BLaER1 (cell line): ENCODE results near the gene SLC5A6.
A peak's percentile ranks its signal among the peaks of the same experiment; 100 is the strongest.
"Not testable (repeated sequence)": the region's sequence is repeated elsewhere in the genome, so short reads cannot be mapped to it uniquely, and the experiment has no call there.

ENCODE experiments used
- H3K27ac ChIP-seq: shearing (Covaris generic); formaldehyde crosslinking; 2 replicates; pipeline ENCODE4 v1.8.1; 2022
- H3K27me3 ChIP-seq: shearing (Covaris generic); formaldehyde crosslinking; 2 replicates; pipeline ENCODE4 v1.8.1; 2022
- H3K36me3 ChIP-seq: shearing (Covaris generic); formaldehyde crosslinking; 2 replicates; pipeline ENCODE4 v1.8.1; 2022
- H3K4me1 ChIP-seq: shearing (Covaris generic); formaldehyde crosslinking; 2 replicates; pipeline ENCODE4 v1.8.1; 2022
- H3K4me2 ChIP-seq: shearing (Covaris generic); formaldehyde crosslinking; 2 replicates; pipeline ENCODE4 v1.8.1; 2022
- H3K4me3 ChIP-seq: shearing (Covaris generic); formaldehyde crosslinking; 2 replicates; pipeline ENCODE4 v1.8.1; 2022
- H3K9ac ChIP-seq: shearing (Covaris generic); formaldehyde crosslinking; 2 replicates; pipeline ENCODE4 v1.8.1; 2022
- H3K9me3 ChIP-seq: shearing (Covaris generic); formaldehyde crosslinking; 2 replicates; pipeline ENCODE4 v1.8.1; 2022
- H4K20me1 ChIP-seq: shearing (Covaris generic); formaldehyde crosslinking; 2 replicates; pipeline ENCODE4 v1.8.1; 2022
- Cebpa-rat ChIP-seq: shearing (Covaris generic); IDR thresholded peaks from 2 replicates; pipeline ENCODE4 v1.8.1; 2022

The SLC5A6 gene

DNA sequence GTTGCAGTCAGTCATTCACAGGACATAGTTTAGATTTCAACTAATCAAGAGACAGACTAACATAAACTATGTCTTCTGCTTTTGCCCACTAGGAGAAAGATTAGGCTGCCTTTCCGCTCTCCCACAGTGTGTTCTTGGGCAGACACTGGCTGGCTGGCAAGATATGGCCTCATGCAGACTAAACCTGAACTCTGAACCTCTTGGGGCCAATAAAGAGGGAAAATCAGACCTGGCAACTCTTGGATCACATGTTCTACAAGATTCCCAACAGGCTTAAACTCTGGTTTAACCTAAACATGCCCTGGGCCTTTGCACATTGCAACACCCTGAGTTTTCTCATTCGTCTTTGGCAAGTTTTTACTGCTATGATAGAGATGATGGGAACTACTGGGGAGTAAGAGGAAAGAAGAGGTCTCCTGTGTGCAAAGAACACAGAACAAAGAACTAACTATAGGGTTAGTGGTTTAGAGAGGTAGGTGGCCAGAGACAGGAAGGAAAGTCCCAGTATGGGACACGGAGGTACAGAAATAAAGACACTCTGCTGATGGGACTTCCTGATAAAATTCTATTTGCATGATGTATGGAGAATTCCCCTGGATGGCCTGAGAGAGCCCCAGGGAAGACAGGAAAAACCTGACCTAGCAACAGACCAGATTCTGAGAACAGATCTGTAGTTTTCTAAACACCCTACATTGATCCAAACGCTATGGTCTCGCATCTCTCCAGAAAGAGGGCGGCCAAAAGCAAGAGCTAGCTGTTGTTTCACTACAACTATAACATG is 2.3 kb downstream of the SLC5A6 start:
- H3K36me3 ChIP-seq: peaks cover 51% of the 10 kb centered on the region

DNA sequence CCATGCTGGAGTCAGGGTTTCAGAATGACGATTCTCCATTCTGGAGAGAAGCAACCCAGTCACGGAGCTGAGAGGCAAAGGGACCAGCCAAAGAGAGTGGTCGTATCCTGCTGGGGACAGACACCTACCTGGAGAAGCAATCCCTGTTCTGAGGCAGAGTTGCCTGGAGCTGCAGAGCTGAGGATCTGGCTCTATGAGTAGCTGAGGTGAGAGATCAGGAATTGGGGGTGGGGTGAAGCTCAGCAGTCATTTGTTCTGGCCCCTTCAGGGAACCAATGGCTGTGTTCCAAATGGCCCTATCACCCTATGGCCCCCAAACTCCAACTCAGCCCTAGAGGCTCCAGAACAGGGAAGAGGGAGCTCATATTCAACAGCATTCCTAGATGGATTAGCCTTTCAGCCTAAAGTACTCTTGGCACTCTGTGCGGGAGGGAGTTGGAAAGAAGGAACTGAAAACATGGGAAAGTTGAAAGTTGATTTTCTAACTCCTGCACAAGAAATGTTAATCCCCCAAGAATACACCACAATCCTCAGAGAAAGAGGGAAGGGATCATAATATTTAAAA is 3.5 kb downstream of the SLC5A6 start:
- Histone ChIP-seq H3K4me1 (peaks cover 44% of the 10 kb centered on the region), H3K36me3 (peaks cover 62% of the 10 kb centered on the region), H3K9ac (no peak overlapping the region), H3K4me2 (peak overlapping the region; percentile 94; the same call in 1 of the 2 replicates), H3K9me3 (no peaks in the 10 kb centered on the region), H3K27me3 (no peaks in the 10 kb centered on the region), H4K20me1 (peaks cover 13% of the 10 kb centered on the region; the same call in 1 of the 2 replicates), H3K4me3 (no peak overlapping the region), H3K27ac (no peak overlapping the region)
- no peak for TF ChIP-seq Cebpa-rat

More for the DNA sequence above, 2.3 kb downstream of the SLC5A6 start:
- TF ChIP-seq Cebpa-rat: no peak
- H3K4me1 ChIP-seq: peaks cover 47% of the 10 kb centered on the region
- 0 out of 2 replicates have a peak, but pooled peaks cover 10% of the 10 kb centered on the region for H4K20me1 ChIP-seq
- H3K27me3 ChIP-seq: no peaks in the 10 kb centered on the region
- peak overlapping the region; percentile 26; the same call in 1 of the 2 replicates for H3K4me3 ChIP-seq
- peak overlapping the region; percentile 52 for H3K27ac ChIP-seq
- peak overlapping the region; percentile 94 for H3K4me2 ChIP-seq
- H3K9me3 ChIP-seq: no peaks in the 10 kb centered on the region
- H3K9ac ChIP-seq: peak overlapping the region; percentile 45; the same call in 1 of the 2 replicates

DNA sequence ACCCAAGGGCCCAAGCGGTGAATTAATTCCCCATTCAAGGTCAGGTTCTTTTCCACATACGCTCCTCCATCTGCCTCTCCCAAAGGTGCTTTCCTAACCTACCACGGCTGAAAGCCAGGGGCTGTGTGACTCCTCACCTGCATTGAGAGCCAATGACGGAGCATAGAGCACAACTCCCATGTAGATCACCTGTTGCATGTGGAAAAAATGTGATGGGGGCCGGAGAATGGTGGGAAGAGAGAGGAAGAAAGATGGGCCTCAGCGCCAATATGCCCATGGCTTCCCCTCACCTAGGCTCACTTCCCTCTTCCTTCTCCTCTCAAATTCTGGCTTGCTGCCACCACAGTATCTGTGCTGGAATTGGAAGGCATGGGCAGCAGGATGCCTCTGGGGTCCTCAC is 5.7 kb downstream of the SLC5A6 start:
- Histone ChIP-seq H3K27ac (no peak overlapping the region), H3K9me3 (no peaks in the 10 kb centered on the region), H3K4me1 (peaks cover 36% of the 10 kb centered on the region), H4K20me1 (peaks cover 15% of the 10 kb centered on the region; the same call in 1 of the 2 replicates), H3K36me3 (peaks cover 84% of the 10 kb centered on the region), H3K4me2 (no peak overlapping the region), H3K9ac (no peak overlapping the region), H3K4me3 (no peak overlapping the region), H3K27me3 (no peaks in the 10 kb centered on the region)
- no peak for TF ChIP-seq Cebpa-rat

DNA sequence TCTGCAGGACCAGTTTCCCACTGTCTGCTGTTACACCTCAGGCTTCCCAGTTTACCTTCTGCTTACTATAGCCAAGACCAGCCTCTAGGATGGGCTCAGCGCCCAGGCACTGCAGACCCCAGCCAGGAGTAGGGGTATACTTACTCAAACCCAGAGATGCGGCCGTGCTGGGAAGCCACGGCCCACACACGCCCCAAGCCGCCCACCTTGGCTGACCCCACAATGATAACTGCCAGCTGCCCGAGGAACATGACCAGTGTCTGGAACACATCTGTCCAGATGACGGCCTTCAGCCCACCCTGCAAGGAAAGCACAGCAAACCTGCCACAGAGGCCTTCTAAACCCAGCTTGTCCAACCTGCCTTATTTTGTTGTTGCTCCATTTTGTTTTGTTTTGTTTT is 6.9 kb downstream of the SLC5A6 start:
- H3K9me3 ChIP-seq: no peaks in the 10 kb centered on the region
- H3K4me2 ChIP-seq: no peak overlapping the region
- no peak overlapping the region for H3K9ac ChIP-seq
- peaks cover 94% of the 10 kb centered on the region for H3K36me3 ChIP-seq
- H3K4me1 ChIP-seq: peaks cover 25% of the 10 kb centered on the region
- H3K27ac ChIP-seq: no peak overlapping the region
- H3K27me3 ChIP-seq: no peaks in the 10 kb centered on the region
- H3K4me3 ChIP-seq: no peak overlapping the region
- TF ChIP-seq Cebpa-rat: no peak
- H4K20me1 ChIP-seq: peaks cover 15% of the 10 kb centered on the region; the same call in 1 of the 2 replicates

DNA sequence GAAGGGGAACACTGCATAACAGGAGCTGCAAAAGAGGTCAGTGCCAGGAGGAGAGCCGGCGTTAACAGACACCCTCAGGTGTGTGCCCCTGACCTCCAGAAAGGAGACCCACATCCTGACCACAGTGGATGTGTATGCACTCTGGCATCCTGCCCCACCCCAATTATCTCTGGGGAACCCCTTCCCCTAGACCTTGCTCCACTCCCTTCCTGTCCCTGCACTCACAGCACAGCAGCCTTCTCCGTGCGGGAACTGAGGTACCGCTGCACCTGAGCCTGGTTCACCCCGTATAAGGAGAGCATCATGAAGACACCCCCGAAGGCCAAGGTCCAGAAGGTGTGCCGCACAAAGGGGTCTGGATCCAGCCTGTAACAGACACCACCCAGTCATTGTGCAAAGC is 7.5 kb downstream of the SLC5A6 start:
- Histone ChIP-seq H3K9me3 (no peaks in the 10 kb centered on the region), H3K27me3 (no peaks in the 10 kb centered on the region), H3K9ac (no peak overlapping the region), H3K4me3 (no peak overlapping the region), H3K36me3 (peaks cover 99% of the 10 kb centered on the region), H3K4me1 (peaks cover 19% of the 10 kb centered on the region), H3K27ac (no peak overlapping the region), H4K20me1 (peaks cover 15% of the 10 kb centered on the region; the same call in 1 of the 2 replicates), H3K4me2 (no peak overlapping the region)
- TF ChIP-seq Cebpa-rat: no peak

DNA sequence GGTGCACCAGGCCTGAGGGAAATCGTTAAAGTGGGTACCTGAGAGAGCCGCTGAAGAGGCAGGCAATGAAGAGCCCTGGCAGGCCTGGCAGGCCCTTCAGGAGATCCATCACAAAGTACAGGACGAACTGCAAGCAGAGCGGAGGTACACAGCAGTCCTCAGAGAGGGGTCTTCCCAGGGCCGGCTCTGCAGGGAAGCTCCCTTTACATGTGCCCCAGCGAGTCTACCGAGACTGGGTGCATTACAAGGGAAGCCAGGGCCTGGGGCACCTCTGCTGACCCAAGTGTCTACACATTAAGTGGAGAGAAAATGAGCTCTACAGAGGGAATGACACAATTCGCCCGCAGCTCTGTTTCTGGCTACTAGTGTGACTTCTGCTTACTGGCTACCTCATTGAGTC is 8.3 kb downstream of the SLC5A6 start:
- Histone ChIP-seq H3K9me3 (no peaks in the 10 kb centered on the region), H3K27ac (no peak overlapping the region), H3K4me1 (peaks cover 10% of the 10 kb centered on the region; the same call in 1 of the 2 replicates), H3K4me2 (no peak overlapping the region), H3K36me3 (peaks cover 99% of the 10 kb centered on the region), H3K4me3 (no peak overlapping the region), H4K20me1 (peaks cover 15% of the 10 kb centered on the region; the same call in 1 of the 2 replicates), H3K27me3 (no peaks in the 10 kb centered on the region), H3K9ac (no peak overlapping the region)
- TF ChIP-seq Cebpa-rat: no peak

DNA sequence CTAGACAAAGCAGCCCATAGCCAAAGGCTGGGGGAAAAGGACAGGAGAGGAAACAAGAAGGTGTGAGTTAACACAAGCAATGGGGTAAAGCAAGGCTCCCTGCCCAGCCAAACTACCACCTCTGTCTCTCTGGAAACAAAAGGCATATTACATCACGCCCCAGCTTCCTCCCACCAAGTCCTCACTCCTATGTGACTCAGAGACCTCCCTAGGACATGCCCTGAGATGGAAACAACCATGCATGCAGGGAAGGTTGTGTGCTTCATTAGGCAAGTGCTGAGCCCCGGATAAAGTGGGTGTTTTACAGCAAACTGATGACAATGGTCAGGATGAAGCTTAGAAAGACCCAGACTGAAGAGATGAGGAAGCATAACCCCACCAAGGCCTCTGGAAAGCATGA is 9.2 kb downstream of the SLC5A6 start:
- Histone ChIP-seq H3K4me3 (no peak overlapping the region), H3K27ac (no peak overlapping the region), H3K9ac (no peak overlapping the region), H4K20me1 (peaks cover 7% of the 10 kb centered on the region; the same call in 1 of the 2 replicates), H3K9me3 (no peaks in the 10 kb centered on the region), H3K4me2 (no peak overlapping the region), H3K4me1 (0 out of 2 replicates have a peak, but pooled peaks cover 1% of the 10 kb centered on the region), H3K36me3 (peaks cover 92% of the 10 kb centered on the region), H3K27me3 (no peaks in the 10 kb centered on the region)
- TF ChIP-seq Cebpa-rat: no peak

DNA sequence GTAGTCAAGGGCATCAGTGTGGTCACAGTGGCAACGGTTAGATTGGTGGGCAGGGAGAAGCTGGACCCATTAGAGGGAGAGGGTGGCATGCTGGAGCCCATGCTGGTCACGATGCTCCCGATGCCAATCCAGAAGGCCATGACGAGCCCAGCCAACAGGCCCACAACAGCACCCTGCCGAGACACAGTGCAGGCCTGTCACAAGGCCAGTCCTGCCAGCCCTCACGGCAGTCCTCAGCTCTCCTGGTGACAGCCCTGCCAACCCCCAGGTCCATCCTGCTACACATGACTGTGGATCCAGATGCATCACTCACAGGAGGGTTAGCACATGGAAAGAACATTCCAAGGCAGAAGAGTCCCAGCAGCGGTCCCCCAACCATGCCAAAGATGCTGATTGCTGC is 10.4 kb downstream of the SLC5A6 start:
- no peak overlapping the region for H3K27ac ChIP-seq
- H3K4me2 ChIP-seq: no peak overlapping the region
- H4K20me1 ChIP-seq: peaks cover 5% of the 10 kb centered on the region; the same call in 1 of the 2 replicates
- H3K36me3 ChIP-seq: peaks cover 80% of the 10 kb centered on the region
- TF ChIP-seq Cebpa-rat: no peak
- no peaks in the 10 kb centered on the region for H3K4me1 ChIP-seq
- no peak overlapping the region for H3K9ac ChIP-seq
- H3K9me3 ChIP-seq: no peaks in the 10 kb centered on the region
- no peak overlapping the region for H3K4me3 ChIP-seq
- no peaks in the 10 kb centered on the region for H3K27me3 ChIP-seq

DNA sequence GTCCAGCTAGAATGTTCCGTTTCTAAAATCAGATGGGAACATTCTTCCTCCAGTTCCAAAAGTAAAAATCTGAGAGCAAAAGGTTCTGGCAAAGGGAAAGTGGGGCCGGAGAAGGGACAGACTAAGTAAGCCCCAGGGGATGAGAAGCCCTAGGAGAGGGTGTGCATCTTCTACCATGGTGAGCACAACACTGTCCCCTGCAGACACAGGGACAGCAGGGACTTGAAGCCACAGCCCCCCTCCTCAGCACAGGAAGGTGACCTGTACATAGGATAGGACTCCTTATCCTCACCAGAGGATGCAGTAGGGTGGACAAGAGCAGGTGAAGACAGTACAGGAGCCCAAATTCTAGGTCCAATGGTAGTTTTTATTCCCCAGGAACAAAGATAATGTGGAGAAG is 12.8 kb downstream of the SLC5A6 start:
- Histone ChIP-seq H4K20me1 (peaks cover 5% of the 10 kb centered on the region; the same call in 1 of the 2 replicates), H3K36me3 (peaks cover 56% of the 10 kb centered on the region), H3K4me2 (no peak overlapping the region), H3K27ac (no peak overlapping the region), H3K4me1 (no peaks in the 10 kb centered on the region; the same call in 1 of the 2 replicates), H3K27me3 (no peaks in the 10 kb centered on the region), H3K4me3 (no peak overlapping the region), H3K9ac (no peak overlapping the region), H3K9me3 (no peaks in the 10 kb centered on the region)
- no peak for TF ChIP-seq Cebpa-rat

DNA sequence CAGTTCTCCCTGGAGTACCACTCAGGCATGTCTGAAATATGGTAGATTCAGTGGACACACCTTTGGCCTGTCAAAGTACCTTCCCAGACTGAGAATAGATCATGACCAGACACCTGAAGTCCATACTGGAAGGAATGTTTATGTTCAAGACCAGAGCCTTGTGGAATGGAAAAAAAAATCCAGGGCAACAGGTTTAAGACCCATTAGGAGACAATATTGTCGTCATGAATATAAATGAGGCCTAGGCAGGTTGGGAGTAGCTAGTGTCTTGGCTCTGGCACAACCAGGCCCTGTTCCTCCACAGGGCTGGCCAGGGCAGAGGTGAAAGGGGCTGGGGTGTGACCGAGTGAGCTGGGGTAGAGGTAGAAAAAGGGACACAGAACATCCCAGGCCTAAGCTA is 13.4 kb downstream of the SLC5A6 start:
- H3K36me3 ChIP-seq: peaks cover 50% of the 10 kb centered on the region
- H3K4me2 ChIP-seq: no peak overlapping the region
- H3K9me3 ChIP-seq: no peaks in the 10 kb centered on the region
- H3K9ac ChIP-seq: no peak overlapping the region
- H3K4me1 ChIP-seq: peaks cover 5% of the 10 kb centered on the region
- H3K27ac ChIP-seq: no peak overlapping the region
- no peak overlapping the region for H3K4me3 ChIP-seq
- H3K27me3 ChIP-seq: no peaks in the 10 kb centered on the region
- H4K20me1 ChIP-seq: peaks cover 2% of the 10 kb centered on the region; the same call in 1 of the 2 replicates
- no peak for TF ChIP-seq Cebpa-rat

DNA sequence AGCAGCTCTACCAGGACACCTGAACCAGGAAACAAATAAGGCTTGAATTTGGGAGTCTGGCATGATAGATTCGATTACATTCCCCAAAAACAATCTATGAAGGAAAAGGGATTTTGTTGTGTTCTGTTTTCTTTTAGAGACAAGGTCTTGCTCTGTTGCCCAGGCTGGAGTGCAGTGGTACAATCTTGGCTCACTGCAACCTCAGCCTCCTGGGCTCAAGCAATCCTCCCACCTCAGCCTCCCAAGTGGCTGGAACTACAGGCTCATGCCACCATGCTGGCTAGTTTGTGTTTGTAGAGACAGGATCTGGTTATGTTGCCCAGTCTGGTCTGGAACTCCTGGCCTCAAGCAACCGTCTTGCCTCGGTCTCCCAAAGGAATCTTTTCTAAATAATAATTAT is 14.0 kb downstream of the SLC5A6 start:
- H3K27ac ChIP-seq, H4K20me1 ChIP-seq, H3K9me3 ChIP-seq, H3K9ac ChIP-seq, H3K4me3 ChIP-seq, H3K27me3 ChIP-seq, H3K4me2 ChIP-seq: not testable (repeated sequence)
- Histone ChIP-seq H3K36me3 (peaks cover 44% of the 10 kb centered on the region), H3K4me1 (peaks cover 11% of the 10 kb centered on the region)

DNA sequence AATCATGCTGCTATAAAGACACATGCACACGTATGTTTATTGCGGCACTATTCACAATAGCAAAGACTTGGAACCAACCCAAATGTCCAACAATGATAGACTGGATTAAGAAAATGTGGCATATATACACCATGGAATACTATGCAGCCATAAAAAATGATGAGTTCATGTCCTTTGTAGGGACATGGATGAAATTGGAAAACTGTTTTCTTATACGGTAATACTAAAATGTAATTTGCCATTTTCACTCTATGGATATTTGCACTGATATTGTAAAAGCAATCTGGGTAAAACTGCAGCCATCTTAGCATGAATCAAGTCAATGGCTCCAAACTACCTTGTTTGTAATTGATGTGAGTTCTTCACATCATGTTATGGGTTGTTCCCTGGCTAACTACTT is 16.3 kb downstream of the SLC5A6 start:
- H4K20me1 ChIP-seq, H3K27me3 ChIP-seq, H3K9me3 ChIP-seq, H3K4me3 ChIP-seq, H3K9ac ChIP-seq, H3K27ac ChIP-seq, H3K4me2 ChIP-seq: not testable (repeated sequence)
- peaks cover 11% of the 10 kb centered on the region for H3K4me1 ChIP-seq
- peaks cover 22% of the 10 kb centered on the region for H3K36me3 ChIP-seq
